ENCODE results near the gene SLC20A1.

- TF ChIP-seq CTCF (IDR thresholded peaks at IDR 0.05) (no peak), POLR2A (IDR thresholded peaks at IDR 0.05) (no peak)
Observed at GRCh38 chr2:112701052-112701451, 55.3 kb downstream of the SLC20A1 start.
